ENCODE measurements around the gene MYOF.
"Not testable (repeated sequence)": the region's sequence is repeated elsewhere in the genome, so short reads cannot be mapped to it uniquely, and the experiment has no call there.

Gene MYOF

DNA sequence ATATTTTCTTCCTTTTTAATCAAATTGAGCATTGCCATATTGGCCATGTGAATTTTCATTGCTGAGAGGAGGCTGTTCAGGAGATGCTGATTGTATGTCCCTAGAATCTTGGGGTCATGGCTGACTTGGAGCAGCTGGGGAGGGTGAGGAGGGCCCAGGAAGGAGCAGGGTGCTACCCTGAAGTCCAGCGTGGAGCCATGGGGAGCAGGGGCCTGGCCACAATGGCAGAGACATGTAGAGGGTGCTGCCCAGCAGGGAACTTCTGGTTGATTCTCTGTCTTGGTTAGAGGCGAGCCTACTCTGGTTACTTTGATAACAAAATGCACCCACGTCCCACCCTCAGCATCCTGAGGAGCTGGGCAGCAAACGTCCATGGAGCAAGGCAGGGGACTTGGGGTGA is 186.0 kb downstream of the MYOF start:
- no peak for DNase-seq
- TF ChIP-seq POLR2A (IDR thresholded peaks at IDR 0.05; ENCODE audit: low read length) (no peak), GATA1 (IDR thresholded peaks at IDR 0.05; ENCODE audit: low read depth, low read length) (no peak)

DNA sequence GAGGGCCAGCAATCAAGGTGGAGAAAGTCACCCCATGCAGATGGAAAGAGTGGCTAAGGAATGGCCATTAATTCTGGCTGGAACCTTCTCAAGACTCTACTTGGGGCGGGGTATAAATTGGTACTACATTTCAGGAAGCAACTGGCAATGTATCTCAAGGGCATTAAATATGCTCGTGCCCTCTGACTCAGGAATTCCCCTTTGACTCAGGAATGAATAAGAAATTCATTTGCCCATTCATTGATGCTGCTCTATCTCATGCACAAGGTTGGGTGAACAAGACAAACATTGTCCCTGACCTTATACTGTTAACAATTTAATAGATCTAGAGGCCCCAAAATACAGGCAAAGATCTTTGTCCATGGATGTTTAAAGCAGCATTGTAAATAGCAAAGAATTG is 188.1 kb downstream of the MYOF start:
- no peak for DNase-seq
- TF ChIP-seq GATA1 (IDR thresholded peaks at IDR 0.05; ENCODE audit: low read depth, low read length) = no peak
- TF ChIP-seq POLR2A (IDR thresholded peaks at IDR 0.05; ENCODE audit: low read length) = no peak

DNA sequence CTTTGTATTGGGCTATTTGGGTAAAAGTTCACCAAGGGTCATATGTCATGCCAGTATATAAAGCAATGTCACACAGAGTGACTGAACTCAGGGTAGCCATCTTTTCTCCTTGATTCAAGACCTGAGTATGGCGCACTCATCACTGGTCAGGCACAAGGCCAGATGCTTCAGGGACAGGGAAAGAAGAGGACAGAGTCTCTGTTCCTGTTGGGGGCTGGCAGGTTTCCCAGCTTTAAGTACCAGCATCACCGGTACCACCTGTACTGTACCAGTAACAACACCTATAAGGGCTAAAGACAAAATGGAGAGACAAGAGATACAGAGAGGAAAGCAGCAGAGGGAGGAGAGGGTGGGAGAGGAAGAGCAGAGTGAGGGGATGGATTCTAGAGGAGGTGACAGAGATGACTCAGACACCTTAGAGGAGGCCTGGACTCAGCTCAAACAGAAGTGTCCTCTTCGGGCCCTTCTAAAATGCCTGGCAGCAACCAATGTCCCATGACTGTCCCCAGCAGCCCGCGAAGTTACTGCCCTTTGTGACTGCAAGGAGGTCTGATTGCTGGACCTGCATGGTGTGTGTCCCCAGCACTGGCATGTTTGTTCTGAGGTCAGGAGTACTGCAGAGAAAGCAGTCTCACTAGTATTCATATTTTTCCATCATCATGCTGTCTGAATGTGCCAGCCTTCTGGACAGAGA is 191.3 kb downstream of the MYOF start:
- DNase-seq = no peak
- TF ChIP-seq POLR2A (IDR thresholded peaks at IDR 0.05; ENCODE audit: low read length) = no peak
- TF ChIP-seq GATA1 (IDR thresholded peaks at IDR 0.05; ENCODE audit: low read depth, low read length) = no peak

DNA sequence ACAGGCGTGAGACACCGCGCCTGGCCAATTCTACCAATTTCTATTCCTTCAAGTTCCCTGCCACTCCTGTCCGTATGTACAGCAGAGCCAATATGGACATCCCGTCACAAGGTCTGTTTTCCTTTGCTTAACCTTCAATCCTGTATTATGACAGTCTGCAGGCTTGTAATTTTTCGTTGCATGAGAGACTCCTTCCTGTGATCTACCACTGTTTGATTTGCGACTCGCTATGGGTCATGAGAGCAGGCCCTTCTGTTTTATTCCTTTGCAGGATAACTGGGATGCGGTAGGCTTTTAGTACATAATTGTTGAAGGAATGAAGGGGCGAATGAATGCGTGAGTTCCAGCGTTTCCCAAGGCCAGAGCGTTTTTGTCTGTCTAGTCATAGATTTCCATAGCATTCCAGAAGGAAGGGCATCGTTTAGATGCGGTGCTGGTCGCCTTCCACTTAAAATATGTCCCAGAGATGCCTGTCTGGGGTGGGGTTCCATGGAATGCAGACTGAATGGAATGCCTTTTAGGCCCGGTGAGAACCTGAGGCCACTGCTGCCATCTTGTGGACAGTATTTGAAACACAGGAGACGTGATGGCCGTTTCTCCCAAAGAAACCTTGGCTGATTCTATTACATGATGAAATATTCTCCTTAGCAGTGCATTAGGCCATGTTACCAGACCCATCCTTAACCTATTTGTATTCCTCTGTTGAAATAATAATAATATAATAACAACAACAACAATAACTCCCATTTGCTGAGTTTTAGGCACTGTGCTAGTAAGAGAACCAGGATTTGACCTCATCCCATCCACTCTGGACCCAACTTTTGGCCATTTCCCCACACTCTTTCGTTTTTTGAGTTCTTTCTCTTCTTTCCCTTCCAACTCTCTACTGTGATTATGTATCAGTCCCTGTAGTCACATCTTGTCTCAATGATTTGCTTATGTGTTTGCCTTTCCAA is 193.2 kb downstream of the MYOF start:
- DNase-seq = peak; percentile 43 to 73

GRCh38 chr10:93287775-93288174 is 194.4 kb downstream of the MYOF start:
- DNase-seq = no peak
- TF ChIP-seq GATA1 (IDR thresholded peaks at IDR 0.05; ENCODE audit: low read depth, low read length) = no peak
- no peak for TF ChIP-seq POLR2A (IDR thresholded peaks at IDR 0.05; ENCODE audit: low read length)

More for the DNA sequence above, 193.2 kb downstream of the MYOF start:
- no peak for TF ChIP-seq GATA1 (IDR thresholded peaks at IDR 0.05; ENCODE audit: low read depth, low read length)
- no peak for TF ChIP-seq POLR2A (IDR thresholded peaks at IDR 0.05; ENCODE audit: low read length)

- not testable (repeated sequence) for DNase-seq
These were observed 197.9 kb downstream of the MYOF start for GRCh38 chr10:93284246-93284645.

- no peak for DNase-seq
- TF ChIP-seq GATA1 (IDR thresholded peaks at IDR 0.05; ENCODE audit: low read depth, low read length) = no peak
- TF ChIP-seq POLR2A (IDR thresholded peaks at IDR 0.05; ENCODE audit: low read length) = no peak
These were observed 200.8 kb downstream of the MYOF start for GRCh38 chr10:93281367-93281720.

- TF ChIP-seq POLR2A (IDR thresholded peaks at IDR 0.05; ENCODE audit: low read length) (no peak), GATA1 (IDR thresholded peaks at IDR 0.05; ENCODE audit: low read depth, low read length) (no peak)
- DNase-seq = no peak
These were observed 201.3 kb downstream of the MYOF start for GRCh38 chr10:93280699-93281366.

DNA sequence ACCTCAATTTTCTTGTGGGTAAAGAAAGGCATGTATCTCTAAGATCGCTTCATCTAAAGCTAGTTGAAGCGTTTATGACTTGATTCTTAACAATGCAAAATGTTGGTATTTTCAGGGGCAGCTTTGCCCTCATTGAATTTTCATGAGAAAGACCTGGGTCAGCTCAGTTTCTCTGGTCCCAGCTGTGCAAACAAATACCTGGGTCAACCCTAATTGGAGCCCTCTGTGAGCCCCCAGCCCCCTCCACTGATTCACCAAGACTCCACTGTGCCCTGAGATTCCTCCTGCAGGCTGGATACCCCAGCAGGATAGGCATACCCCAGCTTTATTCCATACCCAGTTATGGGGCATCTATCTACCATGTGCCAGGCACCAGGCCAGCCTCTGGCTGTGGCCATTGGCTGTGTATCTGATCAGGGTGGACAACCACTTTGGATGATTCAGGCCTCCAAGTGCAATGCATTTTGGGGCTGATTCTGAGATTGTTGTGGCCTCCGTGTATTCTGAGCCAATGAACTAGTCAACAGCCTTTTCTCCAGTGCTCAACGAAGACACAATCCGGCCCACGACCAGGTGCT is 201.9 kb downstream of the MYOF start:
- DNase-seq = no peak
- TF ChIP-seq POLR2A (IDR thresholded peaks at IDR 0.05; ENCODE audit: low read length) (no peak), GATA1 (IDR thresholded peaks at IDR 0.05; ENCODE audit: low read depth, low read length) (no peak)

DNA sequence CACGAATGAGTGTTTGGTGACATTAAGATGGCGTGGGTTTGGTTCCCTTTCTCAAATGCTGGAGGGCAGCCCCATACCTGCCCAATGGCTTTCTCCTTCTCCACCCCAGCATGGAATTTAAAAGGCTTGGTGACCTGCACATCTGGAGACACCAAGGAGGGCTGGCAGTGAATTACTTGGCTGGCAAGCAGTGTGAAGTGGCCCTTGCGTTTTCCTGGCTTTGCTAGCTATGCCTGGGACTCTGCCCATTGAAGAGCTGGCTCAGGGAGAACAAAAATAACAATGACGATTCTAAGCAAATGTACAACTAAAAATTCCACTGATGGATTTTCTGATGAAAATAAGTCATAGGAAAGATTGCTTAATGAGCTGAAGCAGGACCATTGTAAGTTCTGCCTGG is 204.8 kb downstream of the MYOF start:
- no peak for TF ChIP-seq GATA1 (IDR thresholded peaks at IDR 0.05; ENCODE audit: low read depth, low read length)
- TF ChIP-seq POLR2A (IDR thresholded peaks at IDR 0.05; ENCODE audit: low read length) = no peak
- DNase-seq = no peak

GRCh38 chr10:93274419-93274818 is 207.7 kb downstream of the MYOF start:
- TF ChIP-seq POLR2A (IDR thresholded peaks at IDR 0.05; ENCODE audit: low read length) = no peak
- no peak for TF ChIP-seq GATA1 (IDR thresholded peaks at IDR 0.05; ENCODE audit: low read depth, low read length)

DNA sequence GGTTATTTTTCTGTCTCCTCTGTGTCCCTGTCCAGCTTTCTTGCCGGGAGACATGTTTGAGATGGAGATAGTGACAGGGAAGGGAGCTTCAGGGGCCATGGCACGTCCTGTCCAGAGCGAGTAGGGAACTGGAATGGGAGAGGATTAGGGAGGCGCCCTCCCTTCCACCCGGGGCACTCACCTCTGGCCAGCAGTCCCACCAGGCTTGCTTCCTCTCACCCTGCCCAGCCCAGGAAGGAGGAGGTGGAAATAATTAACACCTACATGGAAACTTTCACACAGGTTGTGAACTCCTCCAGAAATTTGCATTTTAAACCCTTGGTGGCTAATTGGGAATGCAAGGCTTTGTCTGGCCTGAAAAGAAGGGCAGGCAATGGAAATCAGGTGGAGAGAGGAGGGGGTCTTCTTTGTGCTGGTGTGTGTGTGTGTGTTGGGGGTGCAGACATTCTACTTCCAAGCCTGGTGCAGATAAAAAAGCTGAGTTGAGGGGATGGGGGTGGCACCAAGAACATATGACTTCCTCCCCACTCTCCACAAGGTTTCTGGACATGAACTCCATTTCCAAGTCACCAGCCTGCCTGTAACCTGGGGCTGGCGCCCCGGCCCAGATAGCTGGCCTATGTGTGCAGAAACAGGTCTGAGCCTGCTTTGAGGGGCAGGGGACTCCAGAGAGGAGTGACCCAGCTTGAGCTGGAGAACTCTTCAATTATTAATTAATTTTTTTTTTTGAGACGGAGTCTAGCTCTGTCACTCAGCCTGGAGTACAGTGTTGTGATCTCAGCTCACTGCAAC is 209.1 kb downstream of the MYOF start:
- no peak for DNase-seq
- TF ChIP-seq GATA1 (IDR thresholded peaks at IDR 0.05; ENCODE audit: low read depth, low read length) (no peak), POLR2A (IDR thresholded peaks at IDR 0.05; ENCODE audit: low read length) (no peak)

More at GRCh38 chr10:93274419-93274818, 207.7 kb downstream of the MYOF start:
- no peak for DNase-seq

DNA sequence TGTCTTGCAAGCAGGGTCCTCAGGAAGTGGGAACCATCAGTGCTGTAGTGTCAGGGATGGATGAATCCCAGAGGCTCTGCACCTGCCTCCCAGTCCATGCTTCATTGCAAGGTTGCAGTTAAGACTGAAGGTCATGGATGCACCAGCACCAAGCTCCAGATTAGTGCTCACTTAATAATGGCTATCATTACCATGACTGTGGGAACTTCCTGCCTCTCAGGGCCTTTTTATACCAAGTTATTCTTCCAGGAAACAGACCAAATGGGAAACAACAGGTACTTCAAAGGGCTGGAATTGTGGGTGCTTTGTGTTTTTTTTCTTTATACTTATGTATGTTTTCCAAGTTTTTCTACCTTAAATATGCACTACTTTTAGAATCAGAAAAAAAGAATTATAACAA is 210.8 kb downstream of the MYOF start:
- TF ChIP-seq GATA1 (IDR thresholded peaks at IDR 0.05; ENCODE audit: low read depth, low read length) = no peak
- TF ChIP-seq POLR2A (IDR thresholded peaks at IDR 0.05; ENCODE audit: low read length) = no peak
- DNase-seq = no peak

All from erythroblast (primary cell).